HCT116 (cell line): ENCODE results near the gene ZFHX2.

Source experiments
- CEBPB ChIP-seq: IDR thresholded peaks from 2 replicates; pipeline ENCODE4 v1.6.1; 2012; ENCODE audit warnings: low read depth
- CTCF ChIP-seq, 3 experiments: fragments of 200-600 bp in 1 of 3; sonication (generic) in 1 of 3; IDR thresholded peaks in 2 of 3; conservative IDR thresholded peaks in 1 of 3; 2 replicates each; pipeline ENCODE4 v1.5.1; 2012 to 2017; ENCODE audit warnings: low read depth in 2 of 3, low read length in 2 of 3, antibody characterized with exemption in 1 of 3, borderline replicate concordance in 1 of 3, control low read depth in 1 of 3, mild to moderate bottlenecking in 1 of 3, mixed read lengths in 1 of 3, mixed run types in 1 of 3, moderate library complexity in 1 of 3; ENCODE audit not compliant: insufficient read depth in 1 of 3
- FOSL1 ChIP-seq: IDR thresholded peaks from 2 replicates; pipeline ENCODE4 v1.6.1; 2012; ENCODE audit warnings: low read depth
- JUND ChIP-seq: IDR thresholded peaks from 2 replicates; pipeline ENCODE4 v1.6.1; 2012
- POLR2AphosphoS5 ChIP-seq: IDR thresholded peaks from 2 replicates; pipeline ENCODE4 v1.6.1; 2011; ENCODE audit warnings: mild to moderate bottlenecking, low read depth, low read length, moderate library complexity
- RAD21 ChIP-seq: IDR thresholded peaks from 2 replicates; pipeline ENCODE4 v1.6.1; 2012; ENCODE audit warnings: low read depth, mild to moderate bottlenecking
- SRF ChIP-seq: IDR thresholded peaks from 2 replicates; pipeline ENCODE4 v1.6.1; 2012; ENCODE audit warnings: low read depth
- TCF7L2 ChIP-seq: IDR thresholded peaks from 2 replicates; pipeline ENCODE4 v1.7.0; 2011; ENCODE audit warnings: borderline replicate concordance, inconsistent platforms; ENCODE audit not compliant: insufficient read depth, insufficient read length; ENCODE audit errors: extremely low read depth
- YY1 ChIP-seq: IDR thresholded peaks from 2 replicates; pipeline ENCODE4 v1.6.1; 2011; ENCODE audit warnings: low read length, low read depth, moderate library complexity, mild to moderate bottlenecking; ENCODE audit not compliant: insufficient replicate concordance; ENCODE audit errors: extremely low read depth

- TF ChIP-seq CTCF (IDR thresholded peaks at IDR 0.05 in 2 of 3, conservative IDR thresholded peaks at IDR 0.05 in 1 of 3; ENCODE audit: borderline replicate concordance in 1 of 3, insufficient read depth in 1 of 3, low read depth in 2 of 3, low read length in 2 of 3), result no peak
- no peak for TF ChIP-seq TCF7L2
- TF ChIP-seq CEBPB, result no peak
- no peak for TF ChIP-seq POLR2AphosphoS5
- no peak for TF ChIP-seq FOSL1
- TF ChIP-seq RAD21, result no peak
- no peak for TF ChIP-seq SRF
- TF ChIP-seq YY1, result no peak
- TF ChIP-seq JUND, result no peak
These were observed 28.8 kb upstream of the ZFHX2 start for GRCh38 chr14:23580152-23580926.
